ENCODE measurements around the gene LRRC38. TPM values are rescaled to one million over a fixed set of nuclear protein-coding genes. Genes with fewer than 3 reads are reported as not detected.

The LRRC38 gene
- total and polyA plus RNA-seq, 8 donors = not detected

DNA sequence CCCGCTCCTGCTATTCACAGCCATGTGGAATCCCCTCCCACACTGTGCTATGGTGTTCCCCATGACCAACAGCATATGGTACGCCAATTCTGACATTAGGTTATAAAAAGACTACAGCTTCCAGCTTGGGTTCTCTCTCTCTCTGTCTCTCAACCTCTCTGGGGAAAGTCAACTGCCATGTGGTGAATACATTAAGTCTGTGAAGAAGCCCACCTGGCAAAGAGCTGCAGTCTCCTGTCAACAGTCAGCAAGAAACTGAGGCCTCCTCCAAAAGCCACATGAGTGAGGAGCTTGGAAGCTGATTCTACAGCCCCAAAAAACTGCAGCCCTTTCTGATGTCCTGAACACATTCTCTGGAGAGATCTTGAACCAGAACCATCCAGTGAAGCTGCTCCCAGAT lies 25.0 kb upstream of the LRRC38 start:
- TF ChIP-seq, protein P1, sequence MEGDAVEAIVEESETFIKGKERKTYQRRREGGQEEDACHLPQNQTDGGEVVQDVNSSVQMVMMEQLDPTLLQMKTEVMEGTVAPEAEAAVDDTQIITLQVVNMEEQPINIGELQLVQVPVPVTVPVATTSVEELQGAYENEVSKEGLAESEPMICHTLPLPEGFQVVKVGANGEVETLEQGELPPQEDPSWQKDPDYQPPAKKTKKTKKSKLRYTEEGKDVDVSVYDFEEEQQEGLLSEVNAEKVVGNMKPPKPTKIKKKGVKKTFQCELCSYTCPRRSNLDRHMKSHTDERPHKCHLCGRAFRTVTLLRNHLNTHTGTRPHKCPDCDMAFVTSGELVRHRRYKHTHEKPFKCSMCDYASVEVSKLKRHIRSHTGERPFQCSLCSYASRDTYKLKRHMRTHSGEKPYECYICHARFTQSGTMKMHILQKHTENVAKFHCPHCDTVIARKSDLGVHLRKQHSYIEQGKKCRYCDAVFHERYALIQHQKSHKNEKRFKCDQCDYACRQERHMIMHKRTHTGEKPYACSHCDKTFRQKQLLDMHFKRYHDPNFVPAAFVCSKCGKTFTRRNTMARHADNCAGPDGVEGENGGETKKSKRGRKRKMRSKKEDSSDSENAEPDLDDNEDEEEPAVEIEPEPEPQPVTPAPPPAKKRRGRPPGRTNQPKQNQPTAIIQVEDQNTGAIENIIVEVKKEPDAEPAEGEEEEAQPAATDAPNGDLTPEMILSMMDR (IDR thresholded peaks at IDR 0.05) = no peak
- no peaks in the 10 kb centered on the region for H3K36me3 ChIP-seq
- H3K9me3 ChIP-seq = no peaks in the 10 kb centered on the region
- H3K27me3 ChIP-seq = no peaks in the 10 kb centered on the region
- H3K27ac ChIP-seq = no peak overlapping the region
- H3K4me1 ChIP-seq = no peaks in the 10 kb centered on the region
- H3K4me3 ChIP-seq = no peak overlapping the region
- intact Hi-C loops (cut with DNase I) = no loop called here
- ATAC-seq (no peak), DNase-seq (no peak)

DNA sequence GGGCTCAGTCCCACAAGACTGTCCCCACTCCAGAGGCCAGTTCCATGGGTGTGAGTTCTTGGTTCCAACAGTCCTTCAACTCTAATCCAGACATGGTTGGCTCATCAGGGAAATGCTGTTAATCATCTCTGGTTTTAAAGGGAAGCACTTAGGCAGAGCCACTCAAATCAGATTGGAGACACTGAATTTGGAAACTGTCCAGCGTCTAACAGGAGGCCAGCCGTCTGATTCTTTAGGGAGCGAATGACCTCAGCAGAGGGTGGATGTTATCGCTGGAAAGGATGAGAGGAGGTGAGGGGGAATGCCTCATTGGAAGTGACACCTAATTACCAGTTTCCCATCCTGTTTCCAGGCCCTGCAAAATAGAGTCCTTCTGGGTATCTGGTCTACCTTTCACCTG lies 22.8 kb upstream of the LRRC38 start:
- TF ChIP-seq, protein P1 (IDR thresholded peaks at IDR 0.05) = no peak
- H3K36me3 ChIP-seq = no peaks in the 10 kb centered on the region
- no peak overlapping the region for H3K4me3 ChIP-seq
- no peak overlapping the region for H3K27ac ChIP-seq
- no peaks in the 10 kb centered on the region for H3K9me3 ChIP-seq
- DNase-seq = no peak
- H3K4me1 ChIP-seq = no peaks in the 10 kb centered on the region
- no peak for ATAC-seq
- no peaks in the 10 kb centered on the region for H3K27me3 ChIP-seq
- intact Hi-C loops (cut with DNase I) = no loop called here

DNA sequence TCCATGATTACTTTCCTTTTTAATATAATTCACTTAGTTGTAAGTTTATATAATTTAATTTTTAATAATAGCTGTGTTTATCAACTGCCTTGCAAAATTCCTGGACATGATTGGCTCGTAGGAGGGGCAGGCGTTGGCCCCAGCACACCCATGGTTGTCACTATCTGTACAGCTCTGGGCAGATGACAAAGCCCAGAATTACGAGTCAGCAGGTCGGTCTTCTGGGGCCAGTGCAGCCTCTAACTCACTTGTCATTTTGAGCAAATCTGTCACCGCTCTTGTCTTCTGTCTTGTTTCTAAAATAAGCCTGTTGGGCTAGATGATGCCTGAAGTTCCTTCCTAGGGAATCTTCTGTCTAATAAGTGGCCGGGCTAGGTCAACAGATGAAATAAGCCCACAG lies 21.4 kb upstream of the LRRC38 start:
- intact Hi-C loops (cut with DNase I) = no loop called here
- ATAC-seq (no peak), DNase-seq (no peak)
- Histone ChIP-seq H3K27ac (no peak overlapping the region), H3K9me3 (no peaks in the 10 kb centered on the region), H3K4me1 (no peaks in the 10 kb centered on the region), H3K27me3 (no peaks in the 10 kb centered on the region), H3K36me3 (no peaks in the 10 kb centered on the region), H3K4me3 (no peak overlapping the region)
- TF ChIP-seq, protein P1 (IDR thresholded peaks at IDR 0.05) = no peak

DNA sequence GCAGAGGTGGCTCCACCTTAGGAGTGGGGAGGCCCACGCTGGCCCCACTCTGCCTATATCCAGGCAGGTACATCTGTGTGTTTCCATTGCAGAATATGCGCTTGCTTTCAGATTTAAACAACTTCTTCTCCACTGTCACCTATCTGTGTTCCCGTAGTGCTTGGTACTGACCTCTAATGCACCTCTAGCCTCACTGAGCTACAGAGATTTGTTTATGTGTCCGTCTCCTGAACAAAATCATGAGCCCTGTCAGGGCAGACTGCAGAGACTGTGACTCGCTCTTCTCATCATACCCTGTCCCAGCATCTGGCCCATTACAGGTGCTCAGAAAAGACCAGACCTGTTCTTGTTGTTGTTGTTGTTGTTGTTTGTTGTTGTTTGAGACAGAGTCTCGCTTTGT lies 14.5 kb upstream of the LRRC38 start:
- no peak for DNase-seq
- no peak overlapping the region for H3K27ac ChIP-seq
- intact Hi-C loops (cut with DNase I) = no loop called here

DNA sequence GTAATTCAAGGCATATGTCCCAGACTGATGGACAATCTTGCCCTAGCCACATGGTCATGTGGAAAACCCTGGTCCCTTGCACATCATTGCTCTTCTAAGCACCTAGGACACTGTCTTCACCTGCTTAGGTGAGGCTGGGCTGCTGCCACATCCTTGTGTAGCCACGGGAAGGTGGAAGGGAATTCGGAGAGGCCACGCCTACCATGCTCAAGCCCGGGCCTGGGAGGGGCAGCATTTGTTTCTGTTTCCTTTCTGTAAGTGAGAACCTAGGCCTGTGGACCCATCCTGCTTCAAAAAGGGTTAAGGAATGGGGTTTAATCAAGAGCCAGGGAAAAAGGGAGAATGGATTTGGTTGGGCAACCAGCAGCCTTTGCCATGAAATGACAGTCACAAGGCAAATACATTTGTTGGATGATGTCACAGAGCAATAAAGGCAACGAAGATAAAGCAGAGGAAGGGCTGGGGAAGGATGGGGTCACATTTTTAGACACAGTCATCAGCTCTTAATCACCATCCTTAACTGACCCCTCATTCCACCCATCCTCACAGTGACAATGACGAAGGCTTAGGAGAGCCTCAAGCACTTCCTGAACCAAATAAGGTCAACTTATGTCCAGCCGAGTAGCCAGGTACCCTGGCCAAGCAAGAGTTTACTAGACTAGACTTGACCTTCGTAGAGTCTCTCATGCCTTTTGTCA lies 10.1 kb upstream of the LRRC38 start:
- no peak for DNase-seq
- ATAC-seq = no peak
- peaks cover 0 to 2% of the 10 kb centered on the region in 2 donors for H3K9me3 ChIP-seq
- no peaks in the 10 kb centered on the region for H3K36me3 ChIP-seq
- H3K4me3 ChIP-seq = no peak overlapping the region
- TF ChIP-seq, protein P1 (IDR thresholded peaks at IDR 0.05) = no peak
- peaks cover 0 to 26% of the 10 kb centered on the region in 2 donors for H3K27me3 ChIP-seq
- intact Hi-C loops (cut with DNase I) = no loop called here
- H3K27ac ChIP-seq = no peak overlapping the region
- no peaks in the 10 kb centered on the region for H3K4me1 ChIP-seq

More for the DNA sequence above, 14.5 kb upstream of the LRRC38 start:
- ATAC-seq = no peak
- H3K27me3 ChIP-seq = peaks cover 0 to 7% of the 10 kb centered on the region in 2 donors
- no peaks in the 10 kb centered on the region for H3K9me3 ChIP-seq
- H3K4me1 ChIP-seq = no peaks in the 10 kb centered on the region
- TF ChIP-seq, protein P1 (IDR thresholded peaks at IDR 0.05) = no peak
- H3K36me3 ChIP-seq = no peaks in the 10 kb centered on the region
- no peak overlapping the region for H3K4me3 ChIP-seq

Data from left lung (tissue), 10 donors.